Fibroblast of lung (primary cell): ENCODE data around the gene FMN1. TPM values are rescaled to one million over a fixed set of nuclear protein-coding genes. Genes with fewer than 3 reads are reported as not detected.

Experiments used
- DNase-seq, 2 donors: peaks; one replicate each; pipeline versions ENCODE4 v3.0.0 to v3.0.0-alpha.2; 2010; ENCODE audit warnings: low read depth in 2 of 2
- H2AFZ ChIP-seq: 2 replicates; pipeline ENCODE4 v1.5.1; 2012; ENCODE audit warnings: low read length, control low read depth, inconsistent platforms
- H3K27ac ChIP-seq: 2 replicates; pipeline ENCODE4 v1.5.1; 2011; ENCODE audit warnings: low read length, control low read depth; ENCODE audit not compliant: insufficient read depth
- H3K27me3 ChIP-seq: 2 replicates; pipeline ENCODE4 v1.5.1; 2011; ENCODE audit warnings: mild to moderate bottlenecking, low read length; ENCODE audit not compliant: control insufficient read depth, insufficient read depth
- H3K36me3 ChIP-seq: 2 replicates; pipeline ENCODE4 v1.5.1; 2011; ENCODE audit warnings: low read length; ENCODE audit not compliant: control insufficient read depth, insufficient read depth
- H3K4me1 ChIP-seq: 2 replicates; pipeline ENCODE4 v1.5.1; 2011; ENCODE audit warnings: low read length; ENCODE audit not compliant: control insufficient read depth, insufficient read depth; ENCODE audit errors: extremely low read depth
- H3K4me2 ChIP-seq: 2 replicates; pipeline ENCODE4 v1.5.1; 2011; ENCODE audit warnings: low read length, control low read depth; ENCODE audit not compliant: insufficient read depth; ENCODE audit errors: extremely low read depth
- H3K4me3 ChIP-seq, 4 experiments: fragments of 200-600 bp in 1 of 4; sonication (generic) in 1 of 4; replicated peaks in 1 of 4; 2 replicates each; pipeline ENCODE4 v1.5.1; 2011 to 2016; ENCODE audit warnings: low read length in 4 of 4, low read depth in 3 of 4, mild to moderate bottlenecking in 3 of 4, control low read depth in 2 of 4, inconsistent platforms in 1 of 4, mixed read lengths in 1 of 4; ENCODE audit not compliant: insufficient read depth in 1 of 4; ENCODE audit errors: control extremely low read depth in 1 of 4
- H3K79me2 ChIP-seq: 2 replicates; pipeline ENCODE4 v1.5.1; 2012; ENCODE audit warnings: mild to moderate bottlenecking, low read length, inconsistent platforms; ENCODE audit not compliant: control insufficient read depth, insufficient read depth
- H3K9ac ChIP-seq: 2 replicates; pipeline ENCODE4 v1.5.1; 2011; ENCODE audit warnings: mild to moderate bottlenecking, low read length, control low read depth; ENCODE audit not compliant: insufficient read depth
- H3K9me3 ChIP-seq: 2 replicates; pipeline ENCODE4 v1.5.1; 2012; ENCODE audit warnings: low read depth, low read length; ENCODE audit not compliant: control insufficient read depth, insufficient read depth
- H4K20me1 ChIP-seq: 2 replicates; pipeline ENCODE4 v1.5.1; 2011; ENCODE audit warnings: low read length; ENCODE audit not compliant: control insufficient read depth, insufficient read depth; ENCODE audit errors: extremely low read depth
- EZH2 ChIP-seq: IDR thresholded peaks from 2 replicates; pipeline ENCODE4 v1.5.1; 2012; ENCODE audit warnings: low read length, control low read depth, mild to moderate bottlenecking; ENCODE audit errors: missing control alignments
- polyA plus RNA-seq, 2 donors: library from polyadenylated mRNA; depleted of rRNA in 1 of 2; stranded (reverse) in 1 of 2; unstranded in 1 of 2; fragments of >200 nt; gene quantifications; 2 replicates each; pipeline ENCODE4 v1.2.1, GENCODE V29; 2011 to 2012; ENCODE audit warnings: missing spikeins in 1 of 2
- total RNA-seq: library from RNA; depleted of rRNA; stranded (reverse); fragments of >200 nt; gene quantifications from 2 replicates; pipeline ENCODE4 v1.2.1, GENCODE V29; 2014
- TF ChIP-seq, protein P1 (sequence below), 2 donors: IDR thresholded peaks in 1 of 2; conservative IDR thresholded peaks in 1 of 2; 1 replicate in 1 of 2; 2 replicates in 1 of 2; pipeline ENCODE4 v1.5.1; 2011 to 2012; ENCODE audit warnings: low read length in 2 of 2, control low read depth in 1 of 2, inconsistent platforms in 1 of 2, low read depth in 1 of 2, mild to moderate bottlenecking in 1 of 2

The FMN1 gene
- total and polyA plus RNA-seq, 2 donors (not counting 1 experiment from before 2014, with no cell fraction given), result 7.5 to 43.8 TPM

- Histone ChIP-seq H3K36me3 (peaks cover 2% of the 10 kb centered on the region), H3K4me3 (no peak overlapping the region), H4K20me1 (peaks cover 2% of the 10 kb centered on the region), H3K9ac (no peak overlapping the region), H3K27me3 (no peaks in the 10 kb centered on the region), H3K4me1 (no peaks in the 10 kb centered on the region), H3K4me2 (no peak overlapping the region), H3K79me2 (peaks cover 10% of the 10 kb centered on the region), H2AFZ (no peak overlapping the region), H3K9me3 (no peaks in the 10 kb centered on the region), H3K27ac (no peak overlapping the region)
- TF ChIP-seq EZH2, result no peak
- TF ChIP-seq, protein P1, sequence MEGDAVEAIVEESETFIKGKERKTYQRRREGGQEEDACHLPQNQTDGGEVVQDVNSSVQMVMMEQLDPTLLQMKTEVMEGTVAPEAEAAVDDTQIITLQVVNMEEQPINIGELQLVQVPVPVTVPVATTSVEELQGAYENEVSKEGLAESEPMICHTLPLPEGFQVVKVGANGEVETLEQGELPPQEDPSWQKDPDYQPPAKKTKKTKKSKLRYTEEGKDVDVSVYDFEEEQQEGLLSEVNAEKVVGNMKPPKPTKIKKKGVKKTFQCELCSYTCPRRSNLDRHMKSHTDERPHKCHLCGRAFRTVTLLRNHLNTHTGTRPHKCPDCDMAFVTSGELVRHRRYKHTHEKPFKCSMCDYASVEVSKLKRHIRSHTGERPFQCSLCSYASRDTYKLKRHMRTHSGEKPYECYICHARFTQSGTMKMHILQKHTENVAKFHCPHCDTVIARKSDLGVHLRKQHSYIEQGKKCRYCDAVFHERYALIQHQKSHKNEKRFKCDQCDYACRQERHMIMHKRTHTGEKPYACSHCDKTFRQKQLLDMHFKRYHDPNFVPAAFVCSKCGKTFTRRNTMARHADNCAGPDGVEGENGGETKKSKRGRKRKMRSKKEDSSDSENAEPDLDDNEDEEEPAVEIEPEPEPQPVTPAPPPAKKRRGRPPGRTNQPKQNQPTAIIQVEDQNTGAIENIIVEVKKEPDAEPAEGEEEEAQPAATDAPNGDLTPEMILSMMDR (conservative IDR thresholded peaks at IDR 0.05 in 1 of 2, IDR thresholded peaks at IDR 0.05 in 1 of 2; ENCODE audit: low read depth in 1 of 2, low read length in 2 of 2), result no peak
- DNase-seq, result no peak
Measured at GRCh38 chr15:32729700-32730395, 464.7 kb downstream of the FMN1 start.

DNA sequence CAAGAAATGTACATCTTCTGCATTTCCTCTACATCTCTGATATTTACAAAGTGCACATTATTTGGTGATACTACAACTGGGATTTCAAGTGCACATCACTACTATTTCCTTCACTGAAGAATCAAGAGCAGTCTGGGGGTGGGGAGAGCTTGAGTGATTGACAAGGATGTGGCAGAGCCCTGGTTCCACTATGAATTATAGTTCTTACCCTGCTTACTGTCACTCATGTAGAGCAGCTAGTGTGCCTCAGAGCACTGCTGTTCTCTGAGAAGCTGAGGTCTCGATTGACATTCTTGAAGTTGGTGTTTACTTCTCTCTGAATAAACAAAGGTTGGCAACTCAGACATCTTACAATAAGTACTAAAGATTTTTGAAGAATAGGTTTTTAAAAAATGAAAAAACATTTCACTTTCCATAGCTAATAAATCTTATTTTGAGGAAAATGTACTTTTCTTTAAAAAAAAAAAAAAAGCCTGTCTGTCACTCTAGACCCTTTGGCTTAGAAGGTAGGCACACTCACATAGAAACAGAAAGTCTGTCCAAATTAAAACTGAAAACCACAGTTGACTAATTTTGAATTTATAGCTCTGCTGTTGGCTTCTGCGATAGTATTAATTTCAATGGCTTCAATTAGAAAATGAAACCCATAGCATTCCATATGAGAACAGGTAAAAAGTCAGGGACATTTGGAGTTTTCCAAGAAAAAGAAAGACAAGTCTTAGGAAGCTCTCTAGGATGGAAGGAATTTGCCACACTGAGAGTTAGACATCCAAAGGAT is 471.2 kb downstream of the FMN1 start:
- Histone ChIP-seq H3K9ac (no peak overlapping the region), H3K4me2 (no peak overlapping the region)

DNA sequence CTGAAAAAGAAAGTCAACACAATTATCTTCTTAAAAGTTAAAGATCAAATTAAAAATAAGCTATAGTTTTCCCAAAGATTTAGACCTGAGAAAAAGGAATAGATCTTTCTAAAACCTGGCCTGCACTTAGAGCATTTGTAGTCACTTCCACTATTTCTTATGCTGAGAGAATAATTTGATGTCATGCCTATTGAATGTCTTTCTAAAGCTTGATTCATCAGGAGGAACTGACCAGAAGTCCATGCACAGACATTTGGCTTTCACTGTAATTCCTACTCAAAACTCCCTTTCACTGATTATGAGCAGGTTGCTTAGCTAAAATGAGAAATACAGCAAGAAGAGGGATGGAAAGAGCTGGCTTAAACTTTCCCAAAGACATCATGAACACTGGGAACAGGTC is 472.4 kb downstream of the FMN1 start:
- TF ChIP-seq, protein P1 (conservative IDR thresholded peaks at IDR 0.05 in 1 of 2, IDR thresholded peaks at IDR 0.05 in 1 of 2; ENCODE audit: low read depth in 1 of 2, low read length in 2 of 2), result no peak
- no peak for TF ChIP-seq EZH2
- Histone ChIP-seq H3K27ac (no peak overlapping the region), H2AFZ (no peak overlapping the region), H3K9ac (no peak overlapping the region), H3K4me2 (no peak overlapping the region), H3K79me2 (peaks cover 58% of the 10 kb centered on the region), H3K27me3 (peaks cover 21% of the 10 kb centered on the region), H3K9me3 (no peaks in the 10 kb centered on the region), H3K36me3 (peaks cover 2% of the 10 kb centered on the region), H4K20me1 (no peaks in the 10 kb centered on the region), H3K4me1 (no peaks in the 10 kb centered on the region), H3K4me3 (no peak overlapping the region)
- peak in 1 of 2 donors; percentile 50 for DNase-seq

More for the DNA sequence above, 471.2 kb downstream of the FMN1 start:
- H3K9me3 ChIP-seq, result no peaks in the 10 kb centered on the region
- H3K4me1 ChIP-seq, result no peaks in the 10 kb centered on the region
- H3K79me2 ChIP-seq, result peaks cover 53% of the 10 kb centered on the region
- no peaks in the 10 kb centered on the region for H4K20me1 ChIP-seq
- no peak for TF ChIP-seq EZH2
- TF ChIP-seq, protein P1 (conservative IDR thresholded peaks at IDR 0.05 in 1 of 2, IDR thresholded peaks at IDR 0.05 in 1 of 2; ENCODE audit: low read depth in 1 of 2, low read length in 2 of 2), result no peak
- peaks cover 16% of the 10 kb centered on the region for H3K27me3 ChIP-seq
- no peak for DNase-seq
- no peak overlapping the region for H2AFZ ChIP-seq
- H3K27ac ChIP-seq, result no peak overlapping the region
- peaks cover 2% of the 10 kb centered on the region for H3K36me3 ChIP-seq
- H3K4me3 ChIP-seq, result no peak overlapping the region
